GM12872 (cell line): ENCODE measurements around the gene RAN.

Experiments
- CTCF ChIP-seq: IDR thresholded peaks from 3 replicates; pipeline ENCODE4 v1.5.1; 2011; ENCODE audit warnings: low read depth, mild to moderate bottlenecking, low read length, moderate library complexity; ENCODE audit not compliant: insufficient read depth

Gene RAN

DNA sequence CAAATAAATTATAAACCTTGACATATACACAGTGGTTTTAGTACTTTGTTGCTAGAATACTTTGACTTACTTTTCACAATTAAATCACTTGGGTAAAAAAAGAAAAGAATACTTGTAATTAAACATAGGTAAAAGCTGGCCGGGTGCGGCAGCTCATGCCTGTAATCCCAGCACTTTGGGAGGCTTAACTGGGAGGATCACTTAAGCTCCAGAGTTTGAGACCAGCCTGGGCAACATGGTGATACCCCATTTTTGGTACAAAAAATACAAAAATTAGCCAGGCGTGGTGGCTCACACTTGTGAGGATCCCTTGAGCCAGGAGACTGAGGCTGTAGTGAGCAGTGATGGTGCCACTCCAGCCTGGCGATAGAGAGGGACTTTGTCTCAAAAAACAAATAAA is 40.6 kb upstream of the RAN start:
- TF ChIP-seq CTCF, result no peak

DNA sequence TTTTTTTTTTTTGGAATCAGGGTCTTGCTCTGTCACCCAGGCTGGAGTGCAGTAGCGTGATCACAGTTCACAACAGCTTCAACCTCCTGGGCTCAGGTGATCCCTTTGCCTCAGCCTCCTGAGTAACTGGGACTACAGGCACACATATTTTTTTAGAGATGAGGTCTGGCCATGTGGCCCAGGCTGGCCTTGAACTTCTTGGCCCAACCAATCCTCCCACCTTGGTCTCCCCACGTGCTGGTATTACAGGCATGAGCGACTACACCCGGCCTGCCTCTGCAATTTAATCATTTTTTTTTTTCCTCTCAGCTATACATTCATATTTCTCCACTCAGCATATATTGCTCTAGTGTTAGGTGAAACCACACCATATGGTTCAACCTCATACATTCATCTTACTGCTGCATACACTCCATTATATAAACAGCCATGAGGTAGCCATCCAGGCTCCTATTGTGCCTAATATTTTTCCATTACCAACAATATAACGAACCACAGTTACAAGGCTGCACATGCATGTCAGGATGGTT is 39.9 kb upstream of the RAN start:
- no peak for TF ChIP-seq CTCF

DNA sequence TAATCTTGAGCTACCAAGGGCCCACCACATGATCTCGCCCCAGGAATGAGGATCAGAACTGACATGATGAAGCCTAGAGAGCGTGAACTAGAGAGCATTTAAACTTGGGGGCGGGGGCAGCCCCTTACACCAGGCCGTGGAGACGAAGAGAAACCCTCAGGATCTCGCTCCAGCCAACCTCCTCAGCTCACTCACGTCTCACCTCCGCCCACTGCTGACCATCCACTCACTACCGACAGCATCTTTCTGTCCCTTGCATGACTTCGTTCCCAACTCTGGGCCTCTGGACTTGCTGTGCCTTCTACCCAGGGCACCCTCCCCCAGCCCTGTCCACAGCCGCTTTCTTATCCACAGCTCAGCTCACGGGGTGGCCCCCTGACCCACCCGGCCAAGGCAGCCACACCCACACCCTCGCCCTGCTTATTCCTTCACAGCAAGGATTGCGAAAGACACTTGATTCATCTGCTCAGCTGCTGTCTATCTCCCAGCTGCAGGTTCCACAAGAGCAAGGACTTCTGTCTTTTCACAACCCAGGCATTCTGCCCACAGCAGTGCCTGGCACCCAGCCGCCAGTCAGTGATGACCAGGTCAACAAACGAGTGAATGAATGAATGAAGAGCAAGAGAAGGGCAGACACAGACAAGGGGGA is 39.2 kb upstream of the RAN start:
- no peak for TF ChIP-seq CTCF

- no peak for TF ChIP-seq CTCF
These were observed 36.9 kb upstream of the RAN start for GRCh38 chr12:130835011-130835410.

DNA sequence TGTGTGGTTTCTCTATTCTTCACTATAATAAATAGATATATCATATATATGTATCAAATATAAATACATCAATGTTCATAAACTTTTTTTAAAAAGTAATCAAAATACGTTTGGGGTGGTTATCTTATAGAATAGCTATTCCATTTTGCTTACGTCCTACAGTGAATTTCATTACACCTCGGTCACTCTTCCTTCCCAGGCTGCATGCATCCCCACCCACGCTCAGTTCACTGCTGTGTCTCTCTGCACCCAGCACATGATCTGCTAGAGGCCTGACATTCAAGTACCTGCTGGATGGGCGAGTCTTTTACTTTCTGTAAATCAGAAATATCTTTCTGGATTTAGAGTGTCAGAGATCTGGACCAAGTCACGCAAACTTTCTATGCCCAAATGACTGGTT is 36.4 kb upstream of the RAN start:
- no peak for TF ChIP-seq CTCF

DNA sequence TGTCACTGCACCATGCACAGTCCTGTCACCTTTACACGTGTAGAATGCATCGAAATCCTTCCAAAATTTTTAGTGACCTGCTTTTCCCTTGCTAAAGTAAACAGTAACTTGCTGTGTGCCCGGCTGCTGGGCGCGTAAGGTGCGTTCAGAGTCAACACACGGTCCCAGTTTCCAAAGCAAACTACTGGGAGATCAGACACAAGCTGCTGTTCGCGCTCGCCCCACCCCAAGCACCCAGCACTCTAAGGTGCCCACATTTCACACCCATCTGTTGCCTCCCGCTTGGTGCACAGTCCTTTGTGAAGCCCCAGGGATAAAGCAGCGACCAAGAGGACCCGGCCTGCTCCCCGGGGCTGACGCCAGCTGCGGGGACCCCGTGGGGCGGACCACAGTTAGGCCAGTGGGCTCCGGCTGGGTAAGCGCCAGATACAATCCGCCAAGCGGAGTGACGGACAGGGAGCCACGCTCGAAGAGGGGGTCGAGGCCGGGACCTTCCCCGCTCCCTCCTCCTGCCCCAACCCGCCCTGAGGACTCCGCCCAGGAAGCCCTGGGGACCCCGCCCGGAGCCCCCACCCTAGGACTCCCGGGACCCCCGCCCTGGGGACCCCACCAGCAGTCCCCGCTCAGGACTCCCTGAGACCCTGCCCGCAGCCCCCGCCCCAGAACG is 33.4 kb upstream of the RAN start:
- no peak for TF ChIP-seq CTCF

DNA sequence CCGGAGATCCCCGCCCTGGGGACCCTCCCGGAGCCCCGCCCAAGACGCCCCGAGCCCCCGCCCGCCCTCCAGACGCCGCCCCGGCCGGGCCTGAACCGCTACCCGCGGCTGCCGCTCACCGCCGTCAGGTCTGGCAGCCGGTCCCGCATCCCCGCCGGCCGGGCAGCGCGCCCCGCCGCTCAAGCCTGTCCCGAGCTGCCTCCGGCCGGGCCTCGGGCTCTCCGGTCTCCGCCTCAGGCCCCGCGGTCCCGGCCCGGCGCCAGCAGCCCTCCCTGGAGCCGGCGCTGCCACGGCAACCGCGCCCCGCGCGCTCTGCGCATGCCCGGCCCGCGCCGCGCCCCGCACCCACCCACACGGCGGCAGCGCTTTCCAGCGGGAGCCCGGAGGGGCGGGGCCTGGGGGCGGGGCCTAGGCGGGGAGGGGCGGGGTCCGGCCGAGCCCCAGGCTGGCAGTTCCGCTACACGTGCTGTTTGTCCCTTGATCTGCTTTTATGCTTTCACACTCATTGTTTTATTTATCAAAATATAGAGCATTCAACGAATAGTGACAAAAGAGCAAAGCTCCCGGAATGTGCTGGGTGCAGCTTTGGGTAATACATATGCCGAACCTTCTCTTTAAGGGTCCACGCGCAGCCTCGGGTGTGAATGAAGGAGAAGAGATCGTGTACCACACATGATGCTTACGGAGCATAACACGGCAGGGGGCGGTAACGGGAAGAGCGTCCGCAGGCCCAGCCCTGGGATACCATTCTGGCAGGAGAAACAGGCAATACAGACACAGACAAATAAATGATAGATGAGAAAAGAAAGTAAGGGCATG is 32.7 kb upstream of the RAN start, which contains the start of gene STX2:
TSS of gene STX2 (minus strand) at position 300 of the 819 bp plus-strand sequence. CDS start at position 149, 151 bp downstream.
- 0 out of 3 replicates have a peak, but pooled peaks have one; percentile 23 for TF ChIP-seq CTCF
